BLaER1 (cell line): ENCODE results near the gene B4GALNT3.

Experiments used
- H3K27ac ChIP-seq: shearing (Covaris generic); formaldehyde crosslinking; 2 replicates; pipeline ENCODE4 v1.8.1; 2022
- H3K27me3 ChIP-seq: shearing (Covaris generic); formaldehyde crosslinking; 2 replicates; pipeline ENCODE4 v1.8.1; 2022
- H3K36me3 ChIP-seq: shearing (Covaris generic); formaldehyde crosslinking; 2 replicates; pipeline ENCODE4 v1.8.1; 2022
- H3K4me1 ChIP-seq: shearing (Covaris generic); formaldehyde crosslinking; 2 replicates; pipeline ENCODE4 v1.8.1; 2022
- H3K4me2 ChIP-seq: shearing (Covaris generic); formaldehyde crosslinking; 2 replicates; pipeline ENCODE4 v1.8.1; 2022
- H3K4me3 ChIP-seq: shearing (Covaris generic); formaldehyde crosslinking; 2 replicates; pipeline ENCODE4 v1.8.1; 2022
- H3K9ac ChIP-seq: shearing (Covaris generic); formaldehyde crosslinking; 2 replicates; pipeline ENCODE4 v1.8.1; 2022
- H3K9me3 ChIP-seq: shearing (Covaris generic); formaldehyde crosslinking; 2 replicates; pipeline ENCODE4 v1.8.1; 2022
- H4K20me1 ChIP-seq: shearing (Covaris generic); formaldehyde crosslinking; 2 replicates; pipeline ENCODE4 v1.8.1; 2022
- Cebpa-rat ChIP-seq: shearing (Covaris generic); IDR thresholded peaks from 2 replicates; pipeline ENCODE4 v1.8.1; 2022

B4GALNT3 gene

GRCh38 chr12:587132-588023, 127.6 kb downstream of the B4GALNT3 start:
- Histone ChIP-seq H3K4me1 (peaks cover 38% of the 10 kb centered on the region), H3K4me3 (no peak overlapping the region), H3K27ac (no peak overlapping the region), H3K9me3 (peaks cover 7% of the 10 kb centered on the region; the same call in 1 of the 2 replicates), H4K20me1 (no peaks in the 10 kb centered on the region), H3K4me2 (no peak overlapping the region), H3K9ac (no peak overlapping the region), H3K36me3 (no peaks in the 10 kb centered on the region), H3K27me3 (no peaks in the 10 kb centered on the region)
- no peak for TF ChIP-seq Cebpa-rat

GRCh38 chr12:588024-588322, 128.2 kb downstream of the B4GALNT3 start:
- Histone ChIP-seq H3K9ac (no peak overlapping the region), H3K4me1 (peaks cover 44% of the 10 kb centered on the region), H3K27me3 (no peaks in the 10 kb centered on the region), H4K20me1 (no peaks in the 10 kb centered on the region), H3K4me3 (no peak overlapping the region), H3K9me3 (peaks cover 7% of the 10 kb centered on the region; the same call in 1 of the 2 replicates), H3K36me3 (no peaks in the 10 kb centered on the region), H3K27ac (no peak overlapping the region), H3K4me2 (no peak overlapping the region)
- TF ChIP-seq Cebpa-rat: no peak

- Histone ChIP-seq H3K36me3 (no peaks in the 10 kb centered on the region), H3K27ac (no peak overlapping the region)
Observed at GRCh38 chr12:588646-589045, 128.9 kb downstream of the B4GALNT3 start.

GRCh38 chr12:590206-590750, 130.5 kb downstream of the B4GALNT3 start:
- no peak overlapping the region for H3K4me3 ChIP-seq
- peak overlapping the region; percentile 55 for H3K27ac ChIP-seq
- H3K27me3 ChIP-seq: no peaks in the 10 kb centered on the region
- no peaks in the 10 kb centered on the region for H4K20me1 ChIP-seq
- H3K4me2 ChIP-seq: peak overlapping the region; percentile 59
- TF ChIP-seq Cebpa-rat: no peak
- peaks cover 7% of the 10 kb centered on the region; the same call in 1 of the 2 replicates for H3K9me3 ChIP-seq
- H3K36me3 ChIP-seq: no peaks in the 10 kb centered on the region
- peak overlapping the region; percentile 3 for H3K9ac ChIP-seq
- H3K4me1 ChIP-seq: peaks cover 58% of the 10 kb centered on the region

More at GRCh38 chr12:588646-589045, 128.9 kb downstream of the B4GALNT3 start:
- Histone ChIP-seq H3K4me3 (no peak overlapping the region), H3K9me3 (peaks cover 7% of the 10 kb centered on the region; the same call in 1 of the 2 replicates), H3K27me3 (no peaks in the 10 kb centered on the region), H4K20me1 (no peaks in the 10 kb centered on the region), H3K4me1 (peaks cover 51% of the 10 kb centered on the region), H3K9ac (no peak overlapping the region), H3K4me2 (peak overlapping the region; percentile 59; the same call in 1 of the 2 replicates)
- TF ChIP-seq Cebpa-rat: no peak

GRCh38 chr12:591167-592023, 131.7 kb downstream of the B4GALNT3 start:
- no peak for TF ChIP-seq Cebpa-rat
- Histone ChIP-seq H3K27ac (peak overlapping the region; percentile 81), H3K9me3 (peaks cover 7% of the 10 kb centered on the region; the same call in 1 of the 2 replicates), H3K27me3 (no peaks in the 10 kb centered on the region), H4K20me1 (no peaks in the 10 kb centered on the region), H3K4me3 (peak overlapping the region; percentile 46; the same call in 1 of the 2 replicates), H3K9ac (peak overlapping the region; percentile 58), H3K4me1 (peaks cover 58% of the 10 kb centered on the region), H3K36me3 (no peaks in the 10 kb centered on the region), H3K4me2 (peak overlapping the region; percentile 90)

- Histone ChIP-seq H3K27ac (peak overlapping the region; percentile 81), H3K4me3 (peak overlapping the region; percentile 46; the same call in 1 of the 2 replicates), H3K9ac (peak overlapping the region; percentile 58)
Observed at GRCh38 chr12:592024-592505, 132.3 kb downstream of the B4GALNT3 start.

GRCh38 chr12:593396-594270, 133.9 kb downstream of the B4GALNT3 start:
- no peak for TF ChIP-seq Cebpa-rat
- H3K27ac ChIP-seq: peak overlapping the region; percentile 47; the same call in 1 of the 2 replicates
- peaks cover 70% of the 10 kb centered on the region for H3K4me1 ChIP-seq
- peak overlapping the region; percentile 69 for H3K4me2 ChIP-seq
- no peak overlapping the region for H3K4me3 ChIP-seq
- no peaks in the 10 kb centered on the region for H3K36me3 ChIP-seq
- H4K20me1 ChIP-seq: no peaks in the 10 kb centered on the region
- 0 out of 2 replicates have a peak, but pooled peaks cover 2% of the 10 kb centered on the region for H3K9me3 ChIP-seq
- no peaks in the 10 kb centered on the region for H3K27me3 ChIP-seq
- H3K9ac ChIP-seq: no peak overlapping the region

More at GRCh38 chr12:592024-592505, 132.3 kb downstream of the B4GALNT3 start:
- no peak for TF ChIP-seq Cebpa-rat
- no peaks in the 10 kb centered on the region for H4K20me1 ChIP-seq
- H3K9me3 ChIP-seq: peaks cover 7% of the 10 kb centered on the region; the same call in 1 of the 2 replicates
- H3K4me1 ChIP-seq: peaks cover 58% of the 10 kb centered on the region
- H3K36me3 ChIP-seq: no peaks in the 10 kb centered on the region
- H3K27me3 ChIP-seq: no peaks in the 10 kb centered on the region
- H3K4me2 ChIP-seq: peak overlapping the region; percentile 90

- Histone ChIP-seq H3K4me3 (no peak overlapping the region), H4K20me1 (no peaks in the 10 kb centered on the region), H3K27ac (peak overlapping the region; percentile 41; the same call in 1 of the 2 replicates), H3K9me3 (no peaks in the 10 kb centered on the region), H3K9ac (no peak overlapping the region), H3K36me3 (no peaks in the 10 kb centered on the region), H3K4me1 (peaks cover 27% of the 10 kb centered on the region), H3K27me3 (no peaks in the 10 kb centered on the region), H3K4me2 (peak overlapping the region; percentile 62)
- TF ChIP-seq Cebpa-rat: no peak
Observed at GRCh38 chr12:597926-598568, 138.3 kb downstream of the B4GALNT3 start.
